Ascending aorta (tissue), 2 donors: ENCODE results near the gene COL15A1. TPM values are rescaled to one million over a fixed set of nuclear protein-coding genes. Genes with fewer than 3 reads are reported as not detected.

Experiments used
- DNase-seq, 2 donors: peaks; one replicate each; pipeline ENCODE4 v3.0.0-alpha.2; 2019; ENCODE audit warnings: low spot score in 2 of 2
- H3K27ac ChIP-seq, 2 donors: fragments of 200-600 bp; sonication (generic); one replicate each; pipeline ENCODE4 v1.5.1; 2016 to 2017; ENCODE audit warnings: mild to moderate bottlenecking in 1 of 2
- H3K27me3 ChIP-seq: fragments of 200-600 bp; sonication (generic); one replicate; pipeline ENCODE4 v1.5.1; 2017
- H3K36me3 ChIP-seq, 2 donors: fragments of 200-600 bp; sonication (generic); one replicate each; pipeline ENCODE4 v1.5.1; 2016
- H3K4me1 ChIP-seq, 2 donors: fragments of 200-600 bp; sonication (generic); one replicate each; pipeline ENCODE4 v1.5.1; 2016 to 2017; ENCODE audit warnings: mild to moderate bottlenecking in 1 of 2
- H3K4me3 ChIP-seq, 2 donors: fragments of 200-600 bp; sonication (generic); one replicate each; pipeline ENCODE4 v1.5.1; 2016 to 2017; ENCODE audit warnings: mild to moderate bottlenecking in 1 of 2
- H3K9me3 ChIP-seq, 2 donors: fragments of 200-600 bp; sonication (generic); one replicate each; pipeline ENCODE4 v1.5.1; 2016
- CTCF ChIP-seq, 3 experiments: fragments of 200-600 bp in 2 of 3; fragments of 450-650 bp in 1 of 3; sonication (generic) in 2 of 3; IDR thresholded peaks; one replicate each; pipeline ENCODE4 v1.5.1; 2016 to 2019; ENCODE audit warnings: antibody characterized with exemption in 3 of 3, mild to moderate bottlenecking in 1 of 3, moderate library complexity in 1 of 3
- intact Hi-C: fragments of 100-400 bp; cut with DNase I; formaldehyde crosslinking; loops from one replicate; pipeline ENCODE4 v1.15.1; 2023
- total RNA-seq: library from RNA; depleted of rRNA; stranded (reverse); fragments of >200 nt; gene quantifications from one replicate; pipeline ENCODE4 v1.1.0, GENCODE V29; 2016

COL15A1 gene
- total RNA-seq, 1 donor from 2014 or later = 58.6 TPM

GRCh38 chr9:99013550-99013949 lies 69.8 kb downstream of the COL15A1 start:
- intact Hi-C loops = loop anchor here (1.0 kb wide), 1 partner anchor 165 kb away; no protein-coding TSS in a partner anchor
- DNase-seq = no peak
- H3K36me3 ChIP-seq = no peaks in the 10 kb centered on the region
- no peak for TF ChIP-seq CTCF (IDR thresholded peaks at IDR 0.05)
- H3K4me1 ChIP-seq = no peaks in the 10 kb centered on the region
- H3K4me3 ChIP-seq = no peak overlapping the region
- H3K27ac ChIP-seq = no peak overlapping the region
- no peaks in the 10 kb centered on the region for H3K9me3 ChIP-seq
- no peaks in the 10 kb centered on the region for H3K27me3 ChIP-seq

GRCh38 chr9:99015448-99015847 lies 71.7 kb downstream of the COL15A1 start:
- Histone ChIP-seq H3K4me3 (no peak overlapping the region), H3K27me3 (no peaks in the 10 kb centered on the region), H3K9me3 (no peaks in the 10 kb centered on the region), H3K36me3 (no peaks in the 10 kb centered on the region), H3K4me1 (peaks cover 0 to 6% of the 10 kb centered on the region in 2 donors), H3K27ac (no peak overlapping the region)
- intact Hi-C loops = no loop called here
- DNase-seq = no peak
- TF ChIP-seq CTCF (IDR thresholded peaks at IDR 0.05) = no peak

GRCh38 chr9:99015890-99016289 lies 72.2 kb downstream of the COL15A1 start:
- Histone ChIP-seq H3K27me3 (no peaks in the 10 kb centered on the region), H3K4me3 (no peak overlapping the region), H3K36me3 (no peaks in the 10 kb centered on the region), H3K4me1 (peaks cover 0 to 6% of the 10 kb centered on the region in 2 donors), H3K9me3 (no peaks in the 10 kb centered on the region), H3K27ac (no peak overlapping the region)
- intact Hi-C loops = no loop called here
- no peak for DNase-seq
- no peak for TF ChIP-seq CTCF (IDR thresholded peaks at IDR 0.05)

GRCh38 chr9:99016681-99017387 lies 73.1 kb downstream of the COL15A1 start:
- no peak overlapping the region for H3K4me3 ChIP-seq
- DNase-seq = peak in 1 of 2 donors; percentile 34

GRCh38 chr9:99018653-99019052 lies 74.9 kb downstream of the COL15A1 start:
- no peaks in the 10 kb centered on the region for H3K27me3 ChIP-seq
- no peaks in the 10 kb centered on the region for H3K9me3 ChIP-seq
- no peak overlapping the region for H3K27ac ChIP-seq
- no peaks in the 10 kb centered on the region for H3K36me3 ChIP-seq
- H3K4me1 ChIP-seq = peaks cover 0 to 8% of the 10 kb centered on the region in 2 donors
- no peak for TF ChIP-seq CTCF (IDR thresholded peaks at IDR 0.05)
- intact Hi-C loops = no loop called here
- no peak overlapping the region for H3K4me3 ChIP-seq
- no peak for DNase-seq

More at GRCh38 chr9:99016681-99017387, 73.1 kb downstream of the COL15A1 start:
- no peaks in the 10 kb centered on the region for H3K27me3 ChIP-seq
- H3K27ac ChIP-seq = no peak overlapping the region
- peaks cover 0 to 6% of the 10 kb centered on the region in 2 donors for H3K4me1 ChIP-seq
- H3K36me3 ChIP-seq = no peaks in the 10 kb centered on the region
- TF ChIP-seq CTCF (IDR thresholded peaks at IDR 0.05) = no peak
- H3K9me3 ChIP-seq = no peaks in the 10 kb centered on the region
- intact Hi-C loops = no loop called here
